GM18868 (cell line): ENCODE measurements around the gene CYB5R3.
"Not testable (repeated sequence)": the region's sequence is repeated elsewhere in the genome, so short reads cannot be mapped to it uniquely, and the experiment has no call there.

ENCODE experiments used
- ATAC-seq: cut with Tn5 transposase; IDR thresholded peaks from one replicate; pipeline ENCODE4 v1.9.1; 2021; ENCODE audit warnings: mild to moderate bottlenecking, moderate library complexity; ENCODE audit not compliant: unreplicated experiment

CYB5R3 gene

DNA sequence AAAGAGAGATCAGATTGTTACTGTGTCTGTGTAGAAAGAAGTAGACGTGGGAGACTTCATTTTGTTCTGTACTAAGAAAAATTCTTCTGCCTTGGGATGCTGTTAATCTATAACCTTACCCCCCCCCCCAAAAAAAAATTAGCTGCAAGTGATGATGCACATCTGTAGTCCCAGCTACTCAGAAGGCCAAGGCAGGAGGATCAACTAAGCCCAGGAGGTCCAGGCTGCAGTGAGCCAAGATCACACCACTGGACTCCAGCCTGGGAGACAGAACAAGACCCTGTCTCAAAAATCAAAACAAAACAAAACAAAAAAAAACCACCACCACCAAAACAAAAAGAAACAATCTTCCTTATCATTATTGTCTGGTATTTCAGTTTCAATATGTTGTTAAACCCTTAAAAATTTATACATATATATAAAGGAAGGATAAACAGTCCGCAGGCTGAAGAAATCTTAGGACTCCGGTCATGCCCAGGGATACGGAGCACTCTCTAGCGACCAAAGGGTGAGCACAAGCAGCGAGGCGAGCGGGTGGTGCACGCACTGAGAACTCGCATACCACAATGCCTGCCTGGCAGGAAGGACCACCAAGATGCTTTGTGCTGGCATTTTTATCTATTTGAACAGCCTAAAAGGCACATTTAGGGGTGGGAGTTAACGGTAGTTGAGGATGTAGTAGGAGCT is 40.9 kb downstream of the CYB5R3 start:
- no peak for ATAC-seq

DNA sequence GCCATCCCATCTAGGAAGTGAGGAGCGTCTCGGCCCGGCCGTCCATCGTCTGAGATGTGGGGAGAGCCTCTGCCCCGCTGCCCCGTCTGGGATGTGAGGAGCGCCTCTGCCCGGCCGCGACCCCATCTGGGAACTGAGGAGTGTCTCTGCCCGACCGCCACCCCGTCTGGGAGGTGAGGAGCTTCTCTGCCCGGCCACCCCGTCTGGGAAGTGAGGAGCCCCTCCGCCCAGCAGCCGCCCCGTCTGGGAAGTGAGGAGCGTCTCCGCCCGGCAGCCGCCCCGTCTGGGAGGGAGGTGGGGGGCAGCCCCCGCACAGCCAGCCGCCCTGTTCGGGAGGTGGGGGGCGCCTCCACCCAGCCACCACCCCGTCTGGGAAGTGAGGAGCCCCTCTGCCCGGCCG is 41.6 kb downstream of the CYB5R3 start:
- ATAC-seq, result not testable (repeated sequence)

DNA sequence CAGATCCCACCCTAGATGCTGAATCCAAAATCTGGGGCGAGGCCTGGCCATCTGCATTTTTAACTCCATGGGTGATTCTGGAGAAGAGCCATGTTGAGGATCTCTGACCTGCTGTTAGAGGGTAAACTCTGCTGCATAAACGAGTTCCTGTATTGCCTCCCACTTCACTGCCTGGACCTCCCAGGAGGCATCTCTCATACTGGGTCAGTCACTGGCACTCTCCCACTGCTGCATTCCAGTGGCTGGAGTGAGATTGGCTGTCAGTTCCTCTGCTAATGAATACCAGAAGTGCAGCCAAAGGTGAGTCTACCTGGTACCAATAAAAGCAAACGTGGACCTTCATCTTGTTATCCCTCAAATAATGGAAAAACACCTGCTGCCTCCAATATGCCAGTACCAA is 44.8 kb downstream of the CYB5R3 start:
- no peak for ATAC-seq

DNA sequence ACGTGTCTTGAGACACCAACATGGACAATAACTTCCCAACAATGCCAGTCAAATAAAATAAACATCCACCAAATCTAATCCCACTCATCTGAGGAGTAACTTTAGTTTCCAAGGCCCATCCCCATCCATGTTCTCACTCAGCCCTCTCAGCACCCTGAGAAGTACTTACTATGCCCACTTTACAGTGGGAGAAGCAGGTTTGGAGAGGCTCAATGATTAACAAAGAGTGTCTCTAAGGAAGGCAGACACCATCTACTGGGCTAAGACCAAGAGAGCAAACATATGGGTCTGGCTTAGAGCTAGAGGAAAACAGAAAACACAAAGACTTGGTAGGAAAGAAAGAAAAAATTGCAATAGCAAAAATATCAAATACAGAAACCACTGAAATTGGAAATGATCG is 45.8 kb downstream of the CYB5R3 start:
- no peak for ATAC-seq

DNA sequence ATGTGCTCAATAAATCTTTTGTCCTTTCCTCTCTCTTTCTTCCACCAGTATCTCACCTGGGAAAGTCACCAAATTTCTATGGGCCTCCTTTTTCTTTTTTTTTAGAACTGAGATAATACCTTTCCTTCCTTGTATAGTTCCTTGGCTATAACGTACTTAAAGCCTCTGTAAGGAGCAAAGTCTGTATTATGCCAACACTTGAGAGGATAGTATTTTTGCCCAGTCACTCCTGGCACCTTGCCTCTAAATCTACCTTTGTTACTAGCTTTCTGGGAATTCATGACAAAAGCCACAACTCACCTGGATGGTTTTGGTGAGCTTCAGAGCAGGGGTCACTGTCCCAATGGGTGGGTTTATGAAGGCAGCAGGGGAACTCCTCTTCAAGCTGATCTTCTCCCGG is 46.7 kb downstream of the CYB5R3 start:
- ATAC-seq, result no peak

DNA sequence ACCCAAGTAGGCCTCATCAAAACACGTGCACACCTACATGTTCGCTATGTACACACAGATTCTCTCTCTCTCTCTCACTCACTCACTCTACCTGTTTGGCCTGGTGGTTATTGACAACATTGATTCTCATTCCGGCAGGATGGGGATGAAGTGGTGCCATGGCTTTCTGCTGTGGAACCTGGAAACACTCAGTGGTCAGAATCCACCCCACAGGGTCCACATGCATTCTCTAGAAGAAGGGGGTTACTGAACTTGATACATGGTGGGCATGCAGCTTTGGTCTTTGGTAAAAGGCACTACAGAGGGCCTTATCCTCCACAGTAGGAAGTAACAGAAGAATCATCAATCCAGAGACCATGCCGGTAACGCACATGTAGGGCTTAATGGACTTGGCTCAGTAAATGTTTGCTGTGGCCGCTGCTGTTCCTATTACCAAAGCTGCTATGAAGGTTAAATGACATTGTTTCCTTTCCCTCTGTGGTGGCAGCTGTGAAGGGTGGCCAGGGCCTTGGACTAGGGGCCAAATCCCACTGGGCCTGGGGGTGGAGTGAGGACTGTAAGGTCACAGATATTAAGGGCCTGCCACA is 47.2 kb downstream of the CYB5R3 start:
- ATAC-seq, result no peak

DNA sequence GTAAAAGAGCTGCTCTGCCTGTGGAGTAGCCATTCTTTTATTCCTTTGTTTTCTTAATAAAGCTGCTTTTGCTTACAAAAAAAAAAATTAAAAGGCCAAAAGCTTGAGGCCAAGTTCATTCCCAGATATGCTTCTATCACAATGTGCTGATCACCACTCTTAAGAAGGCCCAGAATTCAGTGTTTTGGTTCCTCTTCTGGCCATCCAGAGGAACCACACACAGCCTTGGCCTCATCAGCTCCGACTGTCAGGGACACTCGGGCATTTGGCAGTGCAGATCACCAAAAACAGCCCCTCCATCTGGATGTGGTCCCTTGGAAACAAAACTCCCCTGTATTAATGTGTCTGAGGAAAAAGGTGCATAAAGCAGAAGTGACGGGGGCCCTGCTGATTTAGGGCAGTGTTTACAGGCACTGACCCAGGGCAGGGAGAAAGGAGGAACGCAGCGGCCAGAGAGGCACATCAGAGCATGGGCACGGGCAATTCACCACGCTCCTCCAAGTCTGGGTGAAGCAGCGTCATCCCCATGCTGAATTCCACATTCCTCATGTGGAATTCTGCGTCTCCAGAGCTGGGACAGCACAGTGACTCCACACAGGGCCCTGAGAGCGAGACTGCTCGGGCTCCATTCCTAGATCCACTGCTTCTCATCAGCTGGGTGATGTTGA is 52.2 kb downstream of the CYB5R3 start:
- ATAC-seq, result no peak

DNA sequence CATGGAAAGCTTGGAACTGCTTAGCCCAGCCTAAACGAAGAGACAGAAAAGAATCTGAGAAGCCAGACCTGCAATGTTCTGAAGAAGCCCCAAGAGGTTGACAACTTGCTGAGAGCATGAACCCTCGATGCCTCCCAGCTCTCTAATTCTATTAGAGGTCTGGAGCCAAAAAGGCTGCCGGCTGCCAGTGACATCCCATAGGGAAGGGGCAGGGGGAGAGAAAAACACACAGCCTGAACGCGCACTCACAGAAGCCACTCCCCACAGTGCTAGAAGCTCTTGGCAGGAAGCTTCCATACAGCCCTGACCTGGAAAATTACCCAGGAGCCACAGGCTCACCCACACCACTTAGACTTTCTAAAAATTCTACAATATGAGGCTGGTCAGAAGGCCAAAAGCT is 52.9 kb downstream of the CYB5R3 start:
- ATAC-seq, result no peak

DNA sequence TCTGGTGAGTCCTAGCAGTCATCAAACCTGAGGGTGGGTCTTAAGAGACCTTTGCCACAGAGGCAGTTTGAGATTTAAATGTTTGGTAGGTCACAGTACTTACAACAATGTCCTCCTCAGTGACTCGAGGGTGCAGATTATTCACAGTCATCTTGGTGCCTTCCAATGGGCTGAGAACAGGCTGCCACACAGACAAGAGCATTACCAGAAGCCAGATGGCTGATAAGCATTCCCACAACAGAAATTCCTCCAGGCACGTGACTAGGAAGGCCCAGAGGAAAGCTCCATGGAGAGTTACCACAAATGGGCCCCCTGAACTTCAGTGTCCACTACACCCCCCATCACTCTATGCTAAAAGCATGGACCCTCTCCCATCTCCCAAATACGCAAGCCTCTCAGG is 53.8 kb downstream of the CYB5R3 start:
- no peak for ATAC-seq

DNA sequence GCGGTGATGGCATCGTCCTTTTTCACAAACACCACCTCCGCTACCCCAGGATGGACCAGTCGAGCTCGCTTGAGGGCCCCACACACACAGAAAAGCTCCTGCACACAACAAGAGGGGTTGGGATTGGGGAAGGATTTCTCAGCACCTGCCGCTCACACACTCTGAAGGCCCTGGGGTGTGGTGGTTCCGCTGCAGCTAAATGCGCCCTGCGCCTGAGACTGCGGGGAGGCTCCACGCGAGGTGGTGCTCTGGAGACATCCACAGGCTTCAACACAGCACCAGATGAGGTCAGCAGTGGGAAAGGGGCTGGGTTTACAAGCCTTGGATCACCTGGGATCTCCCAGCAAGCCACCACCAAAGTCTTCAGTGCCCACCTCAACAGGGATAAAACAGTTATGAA is 57.2 kb downstream of the CYB5R3 start:
- ATAC-seq, result no peak

DNA sequence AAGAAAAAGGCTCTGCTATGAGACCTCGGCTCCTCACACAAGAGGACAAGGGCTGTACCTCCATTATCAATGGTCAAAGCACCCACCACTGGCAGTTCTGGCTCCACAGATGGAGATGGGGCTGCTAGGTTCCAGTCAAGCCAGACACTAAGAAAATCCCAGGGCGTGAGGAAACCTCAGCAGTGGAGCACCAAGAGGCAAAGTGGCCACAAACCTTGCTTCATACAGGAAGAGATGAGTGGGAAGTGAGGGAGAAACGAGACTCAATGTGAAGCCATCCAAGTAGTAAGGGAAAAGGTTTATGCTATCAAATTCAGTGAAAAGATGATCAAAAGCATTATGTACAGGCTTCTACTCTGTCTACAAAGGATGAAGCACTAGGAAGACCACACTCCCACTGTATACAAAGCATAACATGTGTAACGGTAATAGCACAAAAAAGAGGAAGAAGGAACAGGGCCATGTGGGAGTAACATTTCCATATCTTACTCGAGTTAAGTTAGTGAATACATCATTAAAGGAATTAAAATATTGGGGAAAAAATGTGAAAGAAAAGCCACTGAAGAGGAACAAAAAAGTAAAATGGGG is 61.5 kb downstream of the CYB5R3 start:
- no peak for ATAC-seq

DNA sequence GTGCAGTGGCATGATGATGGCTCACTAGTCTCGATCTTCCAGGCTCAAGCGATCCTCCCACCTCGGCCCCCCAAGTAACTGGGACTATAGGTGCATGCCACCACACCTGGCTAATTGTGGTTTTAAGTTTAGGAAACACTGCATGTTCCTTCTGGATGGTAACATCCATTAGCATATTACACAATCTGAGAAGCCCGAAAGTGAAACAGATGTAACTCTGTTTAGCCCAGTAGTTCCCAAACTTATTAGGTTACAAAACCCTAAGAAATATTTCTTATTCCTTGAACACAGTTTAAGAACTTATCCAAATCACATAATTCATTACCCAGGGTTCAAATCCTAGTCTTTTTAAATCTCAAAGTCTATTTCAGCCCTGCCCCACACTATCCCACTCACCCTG is 62.8 kb downstream of the CYB5R3 start:
- no peak for ATAC-seq

DNA sequence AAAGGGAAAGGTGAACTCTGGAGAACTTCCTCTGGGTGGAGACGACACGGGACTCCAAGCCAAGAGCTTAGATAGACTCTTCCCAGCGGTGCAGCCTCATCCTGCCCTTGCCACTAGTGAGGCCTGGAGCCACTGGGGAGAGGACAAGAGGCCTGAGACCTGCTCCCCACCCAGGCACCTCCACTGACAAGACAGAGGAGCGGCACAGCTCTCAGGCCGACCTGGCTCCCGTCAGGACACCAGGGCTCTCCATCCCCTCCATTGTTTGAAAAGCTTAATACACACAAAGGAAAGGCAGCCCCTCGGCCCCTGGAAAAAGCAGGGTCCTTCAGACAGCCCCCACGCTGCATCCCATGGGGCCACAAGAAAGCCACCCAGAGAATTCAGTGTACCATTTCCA is 64.1 kb downstream of the CYB5R3 start:
- ATAC-seq, result no peak

DNA sequence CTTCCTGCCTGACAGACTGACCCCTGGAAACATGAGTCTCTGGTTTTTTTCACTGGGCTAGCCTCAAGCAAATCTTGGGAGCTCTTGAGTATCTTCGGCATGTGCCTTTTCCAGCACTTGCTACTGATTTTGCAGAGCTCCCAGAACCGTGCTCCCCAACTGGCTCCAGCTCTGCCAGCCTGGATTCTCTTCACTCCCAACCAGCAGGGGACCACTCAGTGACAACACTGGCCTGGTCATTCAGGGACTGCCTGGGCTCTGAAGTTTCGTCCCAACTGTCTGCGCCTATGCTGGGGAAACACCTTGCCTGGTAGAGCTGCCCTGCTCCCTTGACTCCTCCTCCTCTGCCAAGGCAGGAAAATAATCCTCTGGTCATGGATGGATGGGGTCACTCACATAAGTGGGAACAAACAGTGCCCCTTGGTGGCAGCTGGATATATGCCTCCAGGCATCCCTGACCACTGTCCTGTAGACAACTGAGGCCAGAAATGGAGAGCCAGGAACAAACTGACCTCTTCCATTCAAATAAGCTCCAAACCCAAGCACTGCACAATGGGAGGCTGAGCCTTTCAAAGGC is 64.7 kb downstream of the CYB5R3 start:
- ATAC-seq, result no peak

DNA sequence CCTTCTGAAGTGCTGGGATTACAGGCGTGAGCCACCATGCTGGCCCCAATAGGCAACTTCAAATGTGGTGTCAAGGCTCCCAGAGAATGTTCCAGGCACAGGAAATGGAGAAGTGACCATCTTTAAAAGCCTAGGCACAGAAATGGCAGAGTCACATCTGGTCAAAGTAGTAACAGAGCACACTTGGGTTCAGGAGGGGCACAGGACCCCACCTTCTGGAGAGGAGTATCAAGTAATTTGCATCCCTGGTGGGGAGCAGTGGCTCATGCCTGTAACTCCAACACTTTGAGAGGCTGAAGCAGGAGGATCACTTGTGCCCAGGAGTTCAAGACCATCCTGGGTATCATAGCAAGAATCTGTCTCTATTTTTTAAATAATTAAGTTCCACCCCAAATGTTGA is 66.2 kb downstream of the CYB5R3 start:
- no peak for ATAC-seq

DNA sequence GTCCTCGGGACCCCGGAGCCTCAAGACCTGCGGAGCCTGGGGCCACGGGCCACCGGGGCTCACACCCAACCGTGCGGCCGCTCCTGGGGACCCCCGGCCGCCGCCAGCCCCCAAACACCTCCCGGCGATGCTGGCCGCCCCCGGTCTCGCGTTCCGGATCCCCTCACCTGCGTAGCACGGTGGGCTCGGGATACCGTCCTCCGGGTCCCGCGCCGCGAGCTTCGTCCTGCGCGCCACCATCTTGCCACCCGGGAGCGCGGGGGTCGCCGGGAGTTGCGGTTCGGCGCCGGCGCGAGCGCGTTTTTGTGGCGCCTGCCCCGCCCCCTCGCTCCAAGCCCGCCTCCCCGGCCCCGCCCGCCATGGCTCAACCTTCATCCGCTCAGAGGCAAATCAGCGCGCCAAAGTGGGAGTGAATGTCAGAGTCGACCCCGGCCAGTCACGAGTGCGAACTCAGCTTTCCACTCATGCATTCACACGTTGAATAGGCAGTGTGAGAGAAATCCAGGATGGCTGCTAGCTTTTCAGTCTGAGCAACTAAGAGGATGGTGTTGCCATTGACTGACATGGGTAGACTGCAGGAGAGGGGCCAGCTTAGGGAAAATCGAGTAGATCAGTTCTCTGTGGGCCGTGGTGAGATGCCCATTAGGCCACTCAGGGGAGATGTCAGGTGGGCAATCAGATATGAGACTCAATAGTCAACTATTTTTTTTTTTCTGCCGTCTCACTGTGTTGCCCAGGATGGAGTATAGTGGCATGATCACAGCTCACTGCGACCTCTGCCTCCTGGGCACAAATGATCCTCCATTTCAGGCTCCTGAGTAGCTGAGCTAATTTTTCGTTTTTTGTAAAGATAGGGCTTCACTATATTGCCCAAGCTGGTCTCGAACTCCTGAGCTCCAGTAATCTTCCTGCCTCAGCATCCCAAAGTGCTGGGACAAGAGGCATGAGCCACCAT is 67.2 kb downstream of the CYB5R3 start:
- peak; percentile 75 for ATAC-seq

DNA sequence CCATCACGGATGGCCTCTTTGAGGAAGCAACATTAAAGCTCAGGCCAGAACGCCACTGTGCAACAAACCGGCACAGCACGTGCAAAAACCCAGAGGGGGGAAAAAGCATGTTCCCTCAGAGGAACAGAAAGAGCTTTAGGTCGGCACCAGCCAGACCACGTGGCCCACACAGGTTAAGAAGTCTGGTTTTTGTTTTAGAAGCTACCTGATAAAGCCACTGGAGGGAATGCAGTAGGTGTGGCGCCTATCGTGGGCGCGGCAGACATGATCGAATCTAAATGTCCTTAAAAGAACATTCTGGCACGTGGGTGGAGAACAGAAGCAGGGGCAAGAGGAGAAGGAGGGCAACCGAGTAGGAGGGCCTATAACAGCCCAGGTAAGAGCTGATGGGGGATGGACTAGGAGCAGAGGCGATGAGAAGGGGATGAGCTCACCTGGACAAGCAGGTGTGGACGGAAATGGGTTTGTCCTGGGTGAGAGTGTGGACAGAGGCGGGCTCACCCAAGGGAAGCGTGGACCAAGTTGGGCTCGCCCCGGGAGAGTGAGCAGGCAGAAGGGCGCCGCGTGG is 67.9 kb downstream of the CYB5R3 start:
- peak; percentile 21 for ATAC-seq

DNA sequence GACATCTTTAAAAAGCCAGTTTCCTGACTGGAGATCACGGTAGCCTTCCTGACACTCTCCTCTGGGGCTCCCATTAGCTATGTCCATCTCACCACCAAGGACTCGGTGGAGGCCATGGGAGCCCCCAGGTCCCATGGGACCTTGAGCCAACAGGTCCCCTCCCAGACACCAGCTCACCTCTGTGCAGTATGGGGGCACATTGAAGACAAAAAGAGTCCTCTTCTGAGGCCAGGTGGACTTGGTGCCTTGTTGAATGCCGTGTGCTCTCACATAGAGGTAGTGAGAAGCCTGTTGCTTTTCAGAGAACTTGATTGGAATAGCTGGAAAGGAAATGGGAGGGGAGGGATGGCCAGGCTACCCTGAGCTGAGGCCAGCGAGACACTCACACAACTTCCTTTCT is 69.2 kb downstream of the CYB5R3 start:
- ATAC-seq, result not testable (repeated sequence)

DNA sequence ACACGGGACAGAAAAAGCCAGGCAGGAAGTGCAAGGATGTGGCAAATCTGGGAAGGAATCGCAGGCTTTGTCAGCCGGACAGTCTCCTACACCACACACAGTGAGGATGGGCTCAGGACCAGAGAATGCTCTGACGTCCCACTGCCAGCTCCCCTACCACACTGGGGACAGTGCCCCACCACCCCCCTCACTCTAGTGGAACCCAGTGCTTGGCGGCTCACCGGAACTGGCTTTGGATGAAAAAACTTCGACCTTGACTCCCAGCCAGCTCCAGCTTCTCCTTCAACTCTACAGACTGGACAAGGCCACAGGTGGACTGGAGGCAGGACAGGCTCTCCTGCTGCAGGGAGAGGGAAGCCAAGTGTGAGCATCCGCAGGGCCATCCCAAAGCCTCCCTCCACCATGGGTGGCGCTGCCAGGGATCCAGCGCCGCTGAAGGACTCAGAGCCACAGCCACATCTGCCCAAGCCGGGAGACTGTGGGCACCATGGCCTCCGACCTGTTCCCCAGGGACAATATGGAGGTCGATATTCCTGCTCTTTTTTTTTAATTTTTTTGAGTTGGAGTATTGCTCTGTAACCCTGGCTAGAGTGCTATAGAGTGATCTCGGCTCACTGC is 71.5 kb downstream of the CYB5R3 start:
- no peak for ATAC-seq

DNA sequence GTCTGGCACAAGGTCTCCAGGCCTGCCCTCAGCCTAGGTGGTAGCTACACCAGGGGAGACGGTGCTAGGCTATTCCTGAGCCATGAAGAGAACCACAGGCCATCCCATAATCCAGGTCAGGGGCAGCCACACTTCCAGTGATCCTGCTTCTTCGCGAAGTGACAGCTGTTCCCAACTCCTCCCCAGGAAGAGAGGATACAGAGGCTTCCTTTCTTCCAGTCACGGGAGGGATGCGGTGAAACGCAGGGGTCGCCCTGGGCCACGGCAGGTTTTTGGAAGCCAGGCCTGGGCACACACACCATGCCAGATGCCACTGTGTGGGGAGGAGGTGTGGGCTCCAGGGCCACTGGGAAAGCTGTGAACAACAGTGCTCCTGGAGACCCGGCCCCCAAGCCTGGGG is 72.1 kb downstream of the CYB5R3 start:
- ATAC-seq, result not testable (repeated sequence)
